HG03354 (cell line): ENCODE measurements around the gene ZNF503.

ENCODE experiments used
- ATAC-seq: cut with Tn5 transposase; IDR thresholded peaks from one replicate; pipeline ENCODE4 v1.9.1; 2021; ENCODE audit warnings: mild to moderate bottlenecking; ENCODE audit not compliant: unreplicated experiment, poor library complexity, severe bottlenecking

The ZNF503 gene

GRCh38 chr10:75401569-75402485 lies at the start of gene ZNF503:
TSS of gene ZNF503 (minus strand) at chr10:75401764. CDS start at chr10:75401419, 345 bp downstream.
- peak; percentile 61 for ATAC-seq

GRCh38 chr10:75450644-75451640 lies 49.4 kb upstream of the ZNF503 start:
- no peak for ATAC-seq

- no peak for ATAC-seq
Measured at GRCh38 chr10:75450075-75450445, 48.5 kb upstream of the ZNF503 start.

- ATAC-seq, result no peak
Measured at GRCh38 chr10:75449382-75450074, 48.0 kb upstream of the ZNF503 start.

GRCh38 chr10:75448166-75448565 lies 46.6 kb upstream of the ZNF503 start:
- no peak for ATAC-seq

GRCh38 chr10:75446508-75446907 lies 44.9 kb upstream of the ZNF503 start:
- ATAC-seq, result no peak

GRCh38 chr10:75444781-75445386 lies 43.3 kb upstream of the ZNF503 start:
- ATAC-seq, result no peak

GRCh38 chr10:75443362-75443761 lies 41.8 kb upstream of the ZNF503 start:
- no peak for ATAC-seq

GRCh38 chr10:75441682-75442081 lies 40.1 kb upstream of the ZNF503 start:
- no peak for ATAC-seq

- no peak for ATAC-seq
Measured at GRCh38 chr10:75441196-75441595, 39.6 kb upstream of the ZNF503 start.

GRCh38 chr10:75440271-75440793 lies 38.8 kb upstream of the ZNF503 start:
- ATAC-seq, result no peak

GRCh38 chr10:75439811-75440210 lies 38.2 kb upstream of the ZNF503 start:
- ATAC-seq, result no peak

GRCh38 chr10:75438275-75438674 lies 36.7 kb upstream of the ZNF503 start:
- ATAC-seq, result no peak

GRCh38 chr10:75437693-75438092 lies 36.1 kb upstream of the ZNF503 start:
- ATAC-seq, result no peak

GRCh38 chr10:75436896-75437295 lies 35.3 kb upstream of the ZNF503 start:
- ATAC-seq, result no peak

GRCh38 chr10:75435291-75435690 lies 33.7 kb upstream of the ZNF503 start:
- ATAC-seq, result no peak

GRCh38 chr10:75434291-75434690 lies 32.7 kb upstream of the ZNF503 start:
- ATAC-seq, result no peak

- no peak for ATAC-seq
Measured at GRCh38 chr10:75433216-75433615, 31.7 kb upstream of the ZNF503 start.

- no peak for ATAC-seq
Measured at GRCh38 chr10:75432763-75433162, 31.2 kb upstream of the ZNF503 start.
